ENCODE measurements around the gene FOXA3. TPM values are rescaled to one million over a fixed set of nuclear protein-coding genes. Genes with fewer than 3 reads are reported as not detected.

FOXA3 gene
- total RNA-seq, 2 experiments from 2014 or later: 0.36 TPM; not detected in 1

DNA sequence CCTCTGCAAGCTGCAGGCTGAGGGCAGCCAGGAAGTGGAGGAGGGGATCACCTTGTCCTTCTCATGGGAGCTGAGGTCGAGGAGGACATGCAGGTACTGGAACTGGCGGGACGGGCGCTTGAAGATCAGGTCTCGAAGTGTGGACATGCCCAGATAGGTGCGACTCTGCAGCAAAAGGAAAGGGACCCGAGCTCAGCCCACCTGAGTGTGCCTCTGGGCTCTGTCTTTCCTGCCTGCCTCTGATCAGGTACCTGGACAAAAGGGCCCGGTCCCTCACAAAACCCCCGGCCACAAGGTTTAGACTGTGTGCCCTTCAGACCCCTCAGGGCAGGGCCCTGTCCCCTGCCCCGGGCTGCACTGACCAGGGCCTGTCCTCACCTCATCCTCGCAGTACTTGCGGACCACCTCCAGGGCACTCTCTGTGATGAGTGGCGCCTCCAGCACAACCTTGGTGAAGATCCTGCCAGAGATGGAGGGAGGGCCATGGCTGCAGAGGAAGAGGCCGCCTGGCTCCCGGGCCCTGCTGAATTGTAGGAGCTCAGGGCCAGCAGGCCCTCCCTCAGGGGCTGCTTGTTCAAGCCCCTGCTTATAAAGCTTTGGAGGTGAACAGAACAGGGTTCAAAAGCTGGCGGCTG lies 36.5 kb upstream of the FOXA3 start:
- H3K36me3 Mint-ChIP-seq (ENCODE audit: low read depth): peaks cover 59% of the 10 kb centered on the region

DNA sequence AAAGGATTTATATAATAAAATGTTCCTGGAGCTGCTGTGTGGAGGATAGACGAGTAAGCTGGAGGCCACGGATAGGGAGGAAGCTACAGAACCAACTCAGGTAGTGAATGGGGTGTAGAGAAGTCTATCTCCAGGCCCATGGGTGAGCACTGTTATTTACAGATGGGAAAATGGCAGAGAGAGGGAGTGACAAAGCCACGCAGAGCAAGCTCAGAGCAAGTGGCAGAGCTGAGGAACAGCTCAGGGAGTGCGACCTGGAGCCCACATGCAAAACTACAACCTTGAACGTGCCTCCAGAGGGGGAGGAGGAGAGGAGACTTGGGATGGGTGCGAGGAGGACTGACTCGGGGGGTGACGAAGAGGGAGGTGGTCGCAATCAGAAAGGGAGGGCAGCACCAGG lies 35.6 kb upstream of the FOXA3 start:
- H3K27me3 Mint-ChIP-seq: no peaks in the 10 kb centered on the region
- H3K36me3 Mint-ChIP-seq (ENCODE audit: low read depth): peaks cover 55% of the 10 kb centered on the region
- ATAC-seq (no peak), DNase-seq (no peak)
- CTCF ChIA-PET: interaction anchor here (1.7 to 4.7 kb wide), 2 partner anchors 11 to 29 kb away, joined by 9 to 35 read pairs; no protein-coding TSS in a partner anchor
- TF ChIP-seq, protein P1, sequence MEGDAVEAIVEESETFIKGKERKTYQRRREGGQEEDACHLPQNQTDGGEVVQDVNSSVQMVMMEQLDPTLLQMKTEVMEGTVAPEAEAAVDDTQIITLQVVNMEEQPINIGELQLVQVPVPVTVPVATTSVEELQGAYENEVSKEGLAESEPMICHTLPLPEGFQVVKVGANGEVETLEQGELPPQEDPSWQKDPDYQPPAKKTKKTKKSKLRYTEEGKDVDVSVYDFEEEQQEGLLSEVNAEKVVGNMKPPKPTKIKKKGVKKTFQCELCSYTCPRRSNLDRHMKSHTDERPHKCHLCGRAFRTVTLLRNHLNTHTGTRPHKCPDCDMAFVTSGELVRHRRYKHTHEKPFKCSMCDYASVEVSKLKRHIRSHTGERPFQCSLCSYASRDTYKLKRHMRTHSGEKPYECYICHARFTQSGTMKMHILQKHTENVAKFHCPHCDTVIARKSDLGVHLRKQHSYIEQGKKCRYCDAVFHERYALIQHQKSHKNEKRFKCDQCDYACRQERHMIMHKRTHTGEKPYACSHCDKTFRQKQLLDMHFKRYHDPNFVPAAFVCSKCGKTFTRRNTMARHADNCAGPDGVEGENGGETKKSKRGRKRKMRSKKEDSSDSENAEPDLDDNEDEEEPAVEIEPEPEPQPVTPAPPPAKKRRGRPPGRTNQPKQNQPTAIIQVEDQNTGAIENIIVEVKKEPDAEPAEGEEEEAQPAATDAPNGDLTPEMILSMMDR (IDR thresholded peaks at IDR 0.05): no peak
- intact Hi-C loops (cut with micrococcal nuclease): no loop called here
- no peak overlapping the region for H3K27ac Mint-ChIP-seq
- H3K9me3 Mint-ChIP-seq: no peaks in the 10 kb centered on the region
- POLR2A ChIA-PET: no interaction called here
- no peak overlapping the region for H3K4me3 Mint-ChIP-seq
- H3K4me1 Mint-ChIP-seq (ENCODE audit: low read depth): no peaks in the 10 kb centered on the region

More for the DNA sequence above, 36.5 kb upstream of the FOXA3 start:
- Mint-ChIP-seq H3K27ac (no peak overlapping the region), H3K9me3 (no peaks in the 10 kb centered on the region), H3K4me1 (ENCODE audit: low read depth) (no peaks in the 10 kb centered on the region), H3K27me3 (no peaks in the 10 kb centered on the region), H3K4me3 (no peak overlapping the region)
- intact Hi-C loops (cut with micrococcal nuclease): no loop called here
- POLR2A ChIA-PET: interaction anchor here (2.1 kb wide), 1 partner anchor 10 kb away, joined by 8 read pairs; no protein-coding TSS in a partner anchor
- TF ChIP-seq, protein P1 (IDR thresholded peaks at IDR 0.05): no peak
- no peak for ATAC-seq
- CTCF ChIA-PET: interaction anchor here (1.7 to 4.7 kb wide), 2 partner anchors 10 to 28 kb away, joined by 9 to 35 read pairs; no protein-coding TSS in a partner anchor
- DNase-seq: no peak

DNA sequence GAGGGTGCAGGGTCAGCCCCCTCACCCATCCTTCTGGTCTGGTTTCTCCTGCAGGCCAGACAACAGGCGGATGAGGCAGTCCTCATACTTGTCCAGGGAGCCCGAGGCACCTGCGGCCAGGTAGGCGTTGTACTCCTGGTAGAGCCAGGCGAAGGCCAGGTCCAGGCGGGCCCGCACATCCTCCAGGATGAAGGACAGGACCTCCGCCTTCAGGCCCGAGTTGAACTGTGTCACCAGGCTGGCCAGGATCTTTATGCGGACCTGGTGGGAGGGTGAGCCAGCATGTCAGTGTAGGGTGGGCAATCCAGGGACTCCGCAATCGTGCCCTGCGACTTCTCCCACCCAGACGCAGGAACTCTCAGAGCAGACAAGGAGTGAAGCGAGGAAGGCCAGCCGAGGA lies 35.2 kb upstream of the FOXA3 start:
- Mint-ChIP-seq H3K27me3 (no peaks in the 10 kb centered on the region), H3K9me3 (no peaks in the 10 kb centered on the region), H3K27ac (no peak overlapping the region), H3K4me3 (no peak overlapping the region), H3K36me3 (ENCODE audit: low read depth) (peaks cover 54% of the 10 kb centered on the region), H3K4me1 (ENCODE audit: low read depth) (no peaks in the 10 kb centered on the region)
- intact Hi-C loops (cut with micrococcal nuclease): no loop called here
- ChIA-PET CTCF (interaction anchor here (4.7 kb wide), 1 partner anchor 12 kb away, joined by 35 read pairs; no protein-coding TSS in a partner anchor), POLR2A (no interaction called here)
- ATAC-seq (no peak), DNase-seq (no peak)
- TF ChIP-seq, protein P1 (IDR thresholded peaks at IDR 0.05): no peak

DNA sequence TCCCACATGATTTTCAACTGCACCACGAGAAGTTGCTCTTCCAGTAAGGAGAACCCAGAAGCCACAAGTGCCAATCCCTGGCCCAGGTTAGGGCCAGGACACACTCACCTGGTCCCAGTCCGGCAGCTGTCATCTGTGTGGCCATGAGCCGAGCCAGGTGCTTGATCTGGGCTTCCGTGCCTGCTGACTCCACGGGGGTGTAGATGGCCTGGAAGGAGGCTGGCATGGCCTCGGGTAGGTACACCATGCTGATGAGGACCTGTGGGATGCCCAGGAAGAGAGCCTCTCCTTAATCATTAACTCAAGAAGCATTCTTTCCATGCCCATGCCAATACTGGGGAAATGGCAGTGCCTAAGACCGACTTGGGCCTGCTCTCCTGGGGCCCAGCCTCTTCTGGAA lies 29.2 kb upstream of the FOXA3 start:
- ATAC-seq (no peak), DNase-seq (no peak)
- H3K27me3 Mint-ChIP-seq: no peaks in the 10 kb centered on the region
- H3K4me3 Mint-ChIP-seq: no peak overlapping the region
- TF ChIP-seq, protein P1 (IDR thresholded peaks at IDR 0.05): no peak
- H3K9me3 Mint-ChIP-seq: no peaks in the 10 kb centered on the region
- POLR2A ChIA-PET: no interaction called here
- no peaks in the 10 kb centered on the region for H3K4me1 Mint-ChIP-seq (ENCODE audit: low read depth)
- intact Hi-C loops (cut with micrococcal nuclease): no loop called here
- H3K27ac Mint-ChIP-seq: no peak overlapping the region
- CTCF ChIA-PET: interaction anchor here (1.2 to 3.0 kb wide), 3 partner anchors 17 to 27 kb away, joined by 3 to 12 read pairs (median 6); partner anchors contain the start of gene RSPH6A
- peaks cover 58% of the 10 kb centered on the region for H3K36me3 Mint-ChIP-seq (ENCODE audit: low read depth)

DNA sequence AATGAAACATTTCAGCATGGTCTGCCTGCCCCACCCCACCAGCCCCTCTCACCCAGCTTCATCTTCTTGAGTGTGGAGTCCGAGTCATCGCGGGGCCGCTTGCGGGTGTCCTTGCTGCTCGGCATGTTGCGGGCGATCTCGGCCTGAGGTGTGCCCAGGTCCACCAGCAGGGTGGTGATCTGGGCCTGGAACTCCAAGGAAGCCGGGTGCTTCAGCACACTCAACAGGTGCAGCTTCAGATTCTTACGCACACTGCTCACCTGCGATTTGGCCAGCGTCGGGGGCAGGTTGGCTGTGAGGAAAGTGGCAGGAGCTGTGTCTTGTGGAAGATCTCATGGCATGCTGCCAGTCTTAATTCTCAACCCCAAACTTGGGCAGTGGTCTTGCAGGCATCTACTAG lies 21.9 kb upstream of the FOXA3 start:
- TF ChIP-seq, protein P1 (IDR thresholded peaks at IDR 0.05): no peak
- DNase-seq (no peak), ATAC-seq (no peak)
- ChIA-PET CTCF (interaction anchor here (2.2 kb wide), 1 partner anchor 25 kb away, joined by 8 read pairs; no protein-coding TSS in a partner anchor), POLR2A (no interaction called here)
- Mint-ChIP-seq H3K9me3 (no peaks in the 10 kb centered on the region), H3K4me1 (ENCODE audit: low read depth) (no peaks in the 10 kb centered on the region), H3K36me3 (ENCODE audit: low read depth) (peaks cover 61% of the 10 kb centered on the region), H3K27ac (no peak overlapping the region), H3K27me3 (no peaks in the 10 kb centered on the region), H3K4me3 (no peak overlapping the region)
- intact Hi-C loops (cut with micrococcal nuclease): no loop called here
